GM12878 (cell line): ENCODE results near the gene TP73. TPM values are rescaled to one million over a fixed set of nuclear protein-coding genes. Genes with fewer than 3 reads are reported as not detected.

Experiments
- ATAC-seq: fragments of 200-7000 bp; cut with Tn5 transposase; 3 replicates; pipeline ENCODE4 v1.9.1; 2020; ENCODE audit warnings: mild to moderate bottlenecking, moderate library complexity
- BruUV-seq: library from RNA; stranded (reverse); fragments of 400-500 nt; replicated peaks from 2 replicates; lab custom pipeline; 2021; lab: Mats Ljungman, UMichigan
- CTCF ChIA-PET: fragments of 300-600 bp; sonication (Branson Sonifier 250); formaldehyde crosslinking; extraction: SDS; loops from one replicate; lab custom pipeline; 2021; ENCODE audit warnings: inconsistent platforms; lab: Yijun Ruan, JAX
- POLR2A ChIA-PET: fragments of 350-600 bp; formaldehyde crosslinking; extraction: SDS; loops from one replicate; lab custom pipeline; 2021; ENCODE audit warnings: inconsistent platforms; lab: Charles Lee
- RAD21 ChIA-PET: fragments of 300-600 bp; sonication (Branson Sonifier 250); formaldehyde crosslinking; loops from one replicate; lab custom pipeline; 2023; ENCODE audit warnings: antibody characterized with exemption; ENCODE audit not compliant: unreplicated experiment; lab: Charles Lee
- SMC1A ChIA-PET: fragments of 300-600 bp; sonication (Branson Sonifier 250); formaldehyde crosslinking; loops from one replicate; lab custom pipeline; 2023; ENCODE audit not compliant: unreplicated experiment, uncharacterized antibody; lab: Charles Lee
- DNase-seq: peaks from one replicate; pipeline ENCODE4 v3.0.0-alpha.2; 2011; ENCODE audit warnings: low read depth, low spot score
- FAIRE-seq: peaks from 3 replicates; lab custom pipeline; 2011; peaks lifted over from hg19 to GRCh38; lab: Jason Lieb, UNC
- H2AFZ ChIP-seq: 2 replicates; pipeline ENCODE4 v1.6.0; 2011; ENCODE audit warnings: low read depth, low read length, control low read depth; ENCODE audit not compliant: control insufficient read depth
- H3K27ac ChIP-seq: 2 replicates; pipeline ENCODE4 v1.5.1; 2011; ENCODE audit warnings: control low read depth; ENCODE audit not compliant: control insufficient read depth, insufficient read depth
- H3K27me3 ChIP-seq, 2 experiments: replicated peaks in 1 of 2; 2 replicates each; pipeline versions ENCODE4 v1.6.0 to v1.6.1; 2011; ENCODE audit warnings: low read length in 1 of 2; ENCODE audit not compliant: control insufficient read depth in 2 of 2, insufficient read depth in 2 of 2
- H3K36me3 ChIP-seq, 2 experiments: 2 replicates each; pipeline ENCODE4 v1.5.1; 2011; ENCODE audit warnings: low read length in 1 of 2; ENCODE audit not compliant: control insufficient read depth in 2 of 2, insufficient read depth in 2 of 2
- H3K4me1 ChIP-seq: 2 replicates; pipeline ENCODE4 v1.6.1; 2011; ENCODE audit warnings: mild to moderate bottlenecking, low read length, moderate library complexity, mixed read lengths; ENCODE audit not compliant: control insufficient read depth, insufficient read depth
- H3K4me2 ChIP-seq: 2 replicates; pipeline ENCODE4 v1.6.0; 2011; ENCODE audit warnings: control low read depth; ENCODE audit not compliant: control insufficient read depth, insufficient read depth
- H3K4me3 ChIP-seq: fragments of 200-600 bp; sonication (generic); 2 replicates; pipeline ENCODE4 v1.5.1; 2016
- H3K79me2 ChIP-seq: 2 replicates; pipeline ENCODE4 v1.6.0; 2011; ENCODE audit warnings: low read length; ENCODE audit not compliant: control insufficient read depth, insufficient read depth
- H3K9ac ChIP-seq: 2 replicates; pipeline ENCODE4 v1.8.0; 2011; ENCODE audit warnings: low read length, control low read depth, mixed read lengths; ENCODE audit not compliant: control insufficient read depth, insufficient read depth
- H3K9me3 ChIP-seq: replicated peaks from 3 replicates; pipeline ENCODE4 v1.5.1; 2011; ENCODE audit warnings: mild to moderate bottlenecking, low read length; ENCODE audit not compliant: control insufficient read depth, insufficient read depth
- H4K20me1 ChIP-seq: 2 replicates; pipeline ENCODE4 v1.6.0; 2011; ENCODE audit not compliant: control insufficient read depth, insufficient read depth
- ATF7 ChIP-seq: fragments of 450-650 bp; IDR thresholded peaks from 2 replicates; pipeline ENCODE4 v1.6.1; 2016; ENCODE audit warnings: low read depth, mild to moderate bottlenecking
- CREM ChIP-seq: IDR thresholded peaks from 2 replicates; pipeline ENCODE4 v1.6.1; 2014; ENCODE audit warnings: antibody characterized with exemption, low read depth
- ELK1 ChIP-seq: IDR thresholded peaks from 2 replicates; pipeline ENCODE4 v1.6.1; 2012; ENCODE audit warnings: low read depth, low read length, improper control_type of control experiment
- RCOR1 ChIP-seq: conservative IDR thresholded peaks from 2 replicates; pipeline ENCODE4 v1.6.1; 2012; ENCODE audit warnings: low read depth, low read length, improper control_type of control experiment
- SKIL ChIP-seq: fragments of 450-650 bp; IDR thresholded peaks from 2 replicates; pipeline ENCODE4 v1.6.1; 2017; ENCODE audit warnings: mild to moderate bottlenecking, low read depth, inconsistent platforms; ENCODE audit not compliant: poor library complexity, severe bottlenecking
- SMAD1 ChIP-seq: fragments of 450-650 bp; IDR thresholded peaks from 2 replicates; pipeline ENCODE4 v1.6.1; 2018; ENCODE audit warnings: mild to moderate bottlenecking, low read depth; ENCODE audit not compliant: partially characterized antibody
- TAF1 ChIP-seq: IDR thresholded peaks from 2 replicates; pipeline ENCODE4 v1.6.1; 2011; ENCODE audit warnings: mild to moderate bottlenecking, low read depth, low read length, borderline replicate concordance
- ZBTB4 ChIP-seq: fragments of 450-650 bp; formaldehyde crosslinking; IDR thresholded peaks from 2 replicates; pipeline ENCODE4 v1.4.0; 2022; ENCODE audit warnings: mild to moderate bottlenecking, moderate library complexity
- ZNF384 ChIP-seq: IDR thresholded peaks from 2 replicates; pipeline ENCODE4 v1.6.1; 2012; ENCODE audit warnings: low read depth, mild to moderate bottlenecking, low read length, improper control_type of control experiment, borderline replicate concordance
- WGBS: methylation state at CpG from one replicate; pipeline ENCODE4 v1.1.6; 2016; ENCODE audit warnings: low lambda C conversion rate; ENCODE audit not compliant: insufficient replicate concordance, insufficient coverage; ENCODE audit errors: missing lambda C conversion rate; 5-methylcytosine and 5-hydroxymethylcytosine counted together
- in situ Hi-C: fragments of 300-500 bp; cut with MboI; formaldehyde crosslinking; loops from 9 replicates; pipeline ENCODE4 v1.14.3; 2018; ENCODE audit warnings: mixed read lengths
- intact Hi-C: fragments of 100-400 bp; cut with micrococcal nuclease; formaldehyde crosslinking; loops from one replicate; pipeline ENCODE4 v1.14.2; 2022; ENCODE audit not compliant: unreplicated experiment
- polyA plus RNA-seq, 11 experiments: library from polyadenylated mRNA; depleted of rRNA in 4 of 11; unstranded in 6 of 11; stranded (reverse) in 5 of 11; fragments of >200 nt; fragmentation: Nextera tagmentation in 4 of 11; fragmentation: Illumina TruSeq in 1 of 11; extraction: Ambion mirVana in 4 of 11; extraction: Trizol in 1 of 11; gene quantifications; 1 replicate in 1 of 11; 2 replicates in 10 of 11; pipeline versions ENCODE4 v1.2.1 to v1.2.3, GENCODE V29; 2011 to 2016; ENCODE audit warnings: inconsistent platforms in 2 of 11, missing spikeins in 2 of 11, low read depth in 1 of 11
- total RNA-seq, 4 experiments: library from RNA; depleted of rRNA in 3 of 4; stranded (reverse); fragments of >200 nt in 3 of 4; fragmentation: Illumina TruSeq in 1 of 4; extraction: Trizol in 1 of 4; gene quantifications; 2 replicates each; pipeline versions ENCODE4 v1.2.1 to v1.2.3, GENCODE V29; 2013 to 2021

The TP73 gene
- total and polyA plus RNA-seq, 10 of the 15 experiments (the other 5 are each of a cell fraction or from before 2014, with no cell fraction given) = 0.08 to 54.2 (median 14.9) TPM

- TF ChIP-seq TAF1 = no peak
- TF ChIP-seq, all 136 proteins: peak for 3
These were observed 37.3 kb upstream of the TP73 start (continued) for GRCh38 chr1:3614755-3615742.

DNA sequence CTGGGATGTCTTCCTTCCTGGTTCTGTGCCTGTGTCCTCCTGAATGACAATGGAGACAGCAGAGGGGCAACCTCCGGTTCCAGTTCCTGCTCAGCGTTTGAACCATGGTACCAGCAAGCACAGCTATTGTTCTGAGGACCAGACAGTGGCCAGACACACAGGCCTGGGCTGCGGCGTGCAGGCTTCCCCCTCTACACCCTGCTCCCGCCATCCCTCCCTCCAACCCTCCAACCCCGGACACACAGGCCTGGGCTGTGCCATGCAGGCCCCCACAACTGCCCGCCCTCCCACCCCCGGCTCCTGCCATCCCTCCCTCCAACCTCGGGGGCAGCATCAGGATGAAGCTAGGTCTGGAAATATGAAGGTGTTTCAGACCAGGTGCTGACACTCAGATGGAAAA is 35.5 kb upstream of the TP73 start:
- no peak overlapping the region for H3K4me3 ChIP-seq
- FAIRE-seq (no peak), ATAC-seq (no peak), DNase-seq (no peak)
- ChIA-PET CTCF (interaction anchor here (0.7 to 2.5 kb wide), 5 partner anchors 10 to 107 kb away, joined by 3 to 12 read pairs (median 3); no protein-coding TSS in a partner anchor), RAD21 (no interaction called here), POLR2A (no interaction called here), SMC1A (no interaction called here)
- H3K4me1 ChIP-seq = no peaks in the 10 kb centered on the region
- no peak overlapping the region for H3K9ac ChIP-seq
- no peaks in the 10 kb centered on the region for H3K36me3 ChIP-seq
- intact Hi-C loops = no loop called here
- no peak overlapping the region for H3K4me2 ChIP-seq
- in situ Hi-C loops = loop anchor here (5.0 kb wide), 1 partner anchor 165 kb away; the partner anchor contains the start of gene ARHGEF16
- WGBS = 26% methylated on average over 5 of the region's 9 CpGs
- H3K27me3 ChIP-seq = peaks cover 0 to 2% of the 10 kb centered on the region in 2 experiments; a peak in 2 of 4 replicates
- no peaks in the 10 kb centered on the region for H4K20me1 ChIP-seq
- H2AFZ ChIP-seq = no peak overlapping the region
- no peak overlapping the region for H3K27ac ChIP-seq
- no TSS peak for BruUV-seq
- H3K9me3 ChIP-seq = no peaks in the 10 kb centered on the region
- H3K79me2 ChIP-seq = no peaks in the 10 kb centered on the region
- TF ChIP-seq CREM = no peak
- TF ChIP-seq SKIL = no peak
- TF ChIP-seq RCOR1 = no peak
- TF ChIP-seq ZNF384 = no peak
- TF ChIP-seq ZBTB4 (CRISPR knock-in tag) = no peak
- no peak for TF ChIP-seq ELK1
- TF ChIP-seq ATF7 = no peak
- TF ChIP-seq SMAD1 = no peak
